Activated naive CD8-positive, alpha-beta T cell treated with anti-CD3 and anti-CD28 coated beads for 36 hours (primary cell): ENCODE results near the gene TOPBP1. TPM values are rescaled to one million over a fixed set of nuclear protein-coding genes. Genes with fewer than 3 reads are reported as not detected.
A peak's percentile ranks its signal among the peaks of the same experiment; 100 is the strongest.

ENCODE experiments used
- DNase-seq: peaks from one replicate; pipeline ENCODE4 v3.0.0; 2021
- H3K27ac Mint-ChIP-seq: one replicate; pipeline ENCODE4 v1.8.0; 2022; ENCODE audit warnings: mild to moderate bottlenecking, moderate library complexity, mixed read lengths
- H3K27me3 Mint-ChIP-seq: one replicate; pipeline ENCODE4 v1.8.0; 2022; ENCODE audit warnings: mild to moderate bottlenecking, mixed read lengths
- H3K36me3 Mint-ChIP-seq: one replicate; pipeline ENCODE4 v1.8.0; 2021; ENCODE audit warnings: mild to moderate bottlenecking, mixed read lengths
- H3K4me1 Mint-ChIP-seq: one replicate; pipeline ENCODE4 v1.8.0; 2021; ENCODE audit warnings: mixed read lengths
- H3K4me3 Mint-ChIP-seq: one replicate; pipeline ENCODE4 v1.8.0; 2022; ENCODE audit warnings: mild to moderate bottlenecking, moderate library complexity, mixed read lengths
- H3K9me3 Mint-ChIP-seq: one replicate; pipeline ENCODE4 v1.8.0; 2022; ENCODE audit warnings: mixed read lengths
- total RNA-seq, 2 experiments: library from RNA; stranded (reverse); gene quantifications; one replicate each; pipeline ENCODE4 v1.2.3, GENCODE V29; 2021

The TOPBP1 gene
- 10 to 100 TPM; 82.3 to 84.4 TPM for total RNA-seq

DNA sequence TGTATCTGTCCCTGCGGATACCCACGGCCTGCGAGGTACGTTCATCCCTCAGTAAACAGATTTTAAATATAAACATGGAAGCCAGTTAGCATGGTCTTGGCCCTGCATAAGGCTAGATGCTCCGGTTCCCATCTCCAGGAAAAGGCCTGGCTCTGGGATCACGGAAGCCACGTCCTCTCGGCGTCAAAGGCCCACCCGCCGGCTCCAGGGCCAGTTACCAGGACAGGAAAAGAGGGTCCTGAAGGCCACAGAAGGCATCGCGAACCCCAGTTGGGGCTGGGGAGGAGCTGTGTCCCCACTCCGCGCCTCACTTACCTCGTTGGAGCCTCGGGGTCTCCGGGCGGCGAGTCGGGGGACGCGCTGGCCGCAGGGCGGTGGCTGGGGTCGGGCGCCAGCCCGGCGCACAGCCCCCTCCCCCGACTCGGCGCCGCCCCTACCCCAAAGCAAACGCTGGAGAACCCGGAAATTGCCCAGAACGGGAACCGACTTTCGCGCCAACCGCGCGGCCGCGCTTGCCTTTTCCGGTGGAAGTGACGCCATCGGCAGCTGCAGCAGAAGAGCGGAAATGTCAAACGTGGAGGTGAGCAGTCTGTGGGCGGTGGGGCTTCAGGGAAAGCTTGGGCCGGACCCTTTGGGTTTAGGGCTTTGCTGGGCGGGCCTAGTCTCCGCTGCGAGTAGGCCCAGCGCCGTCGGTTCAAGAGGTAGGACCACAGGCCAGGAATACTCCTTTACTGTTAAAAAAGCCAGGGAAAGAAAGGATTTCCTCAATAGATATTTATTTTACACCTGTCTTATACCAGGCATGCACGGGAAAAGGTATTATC is at the start of gene TOPBP1:
TSS of gene TOPBP1 (minus strand) at position 488 of the 824 bp plus-strand sequence. CDS start 814 bp downstream, outside the sequence.
- peaks cover 30% of the 10 kb centered on the region for H3K4me1 Mint-ChIP-seq
- peaks cover 30% of the 10 kb centered on the region for H3K36me3 Mint-ChIP-seq
- H3K27ac Mint-ChIP-seq = peak within 1 kb of the TSS; percentile 99
- H3K4me3 Mint-ChIP-seq = peak within 1 kb of the TSS; percentile 98
- no peaks in the 10 kb centered on the region for H3K9me3 Mint-ChIP-seq
- DNase-seq = peak; percentile 89
- H3K27me3 Mint-ChIP-seq = no peaks in the 10 kb centered on the region

- Mint-ChIP-seq H3K4me1 (no peaks in the 10 kb centered on the region), H3K27ac (no peak overlapping the region), H3K9me3 (no peaks in the 10 kb centered on the region), H3K36me3 (no peaks in the 10 kb centered on the region), H3K4me3 (no peak overlapping the region), H3K27me3 (no peaks in the 10 kb centered on the region)
- DNase-seq = no peak
Measured at GRCh38 chr3:133711013-133711412, 49.3 kb upstream of the TOPBP1 start.

GRCh38 chr3:133709139-133709750 is 47.5 kb upstream of the TOPBP1 start:
- no peak overlapping the region for H3K4me3 Mint-ChIP-seq
- no peaks in the 10 kb centered on the region for H3K9me3 Mint-ChIP-seq
- H3K27ac Mint-ChIP-seq = no peak overlapping the region
- no peaks in the 10 kb centered on the region for H3K4me1 Mint-ChIP-seq
- no peaks in the 10 kb centered on the region for H3K36me3 Mint-ChIP-seq
- H3K27me3 Mint-ChIP-seq = no peaks in the 10 kb centered on the region
- no peak for DNase-seq

DNA sequence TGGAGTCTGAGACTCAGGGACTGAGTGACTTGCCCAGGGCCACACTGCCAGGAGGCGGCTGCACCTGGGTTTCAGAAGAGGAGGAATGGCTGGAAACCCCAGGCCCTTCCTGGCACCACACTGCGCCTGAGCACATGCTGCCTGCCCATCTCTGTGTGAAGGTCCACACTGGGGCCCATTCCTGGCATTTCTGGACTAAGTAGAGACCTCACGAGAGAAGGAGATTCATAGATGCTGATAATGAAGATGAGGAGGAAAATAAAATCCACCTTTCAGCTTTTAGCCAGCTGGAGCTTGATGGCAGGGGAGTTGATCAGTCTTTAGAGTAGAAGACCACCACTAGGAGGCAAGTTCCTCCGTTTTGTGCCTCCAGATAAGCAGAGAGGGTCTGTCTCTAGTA is 44.3 kb upstream of the TOPBP1 start:
- no peaks in the 10 kb centered on the region for H3K9me3 Mint-ChIP-seq
- no peak overlapping the region for H3K4me3 Mint-ChIP-seq
- H3K4me1 Mint-ChIP-seq = no peaks in the 10 kb centered on the region
- no peak overlapping the region for H3K27ac Mint-ChIP-seq
- no peaks in the 10 kb centered on the region for H3K36me3 Mint-ChIP-seq
- no peaks in the 10 kb centered on the region for H3K27me3 Mint-ChIP-seq
- no peak for DNase-seq

DNA sequence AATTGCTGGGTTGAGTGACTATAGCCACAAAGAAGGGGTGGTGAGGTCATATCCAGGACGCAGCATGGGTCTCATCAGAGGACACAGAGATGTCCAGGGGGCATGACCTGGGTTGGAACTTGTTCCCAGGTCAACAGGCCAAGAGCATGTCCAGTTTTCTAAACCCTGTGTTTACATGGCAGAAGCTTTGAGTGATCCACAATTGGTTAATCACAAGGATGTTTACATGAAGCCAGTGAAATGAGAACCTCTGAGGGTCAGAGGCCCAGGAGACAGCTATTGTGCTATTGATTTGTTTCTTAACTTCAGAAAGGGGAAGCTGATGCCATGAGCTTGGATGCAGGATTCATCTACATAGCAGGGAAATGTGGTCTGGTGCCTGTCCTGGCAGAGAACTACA is 42.2 kb upstream of the TOPBP1 start:
- H3K36me3 Mint-ChIP-seq = no peaks in the 10 kb centered on the region
- no peaks in the 10 kb centered on the region for H3K27me3 Mint-ChIP-seq
- DNase-seq = no peak
- no peak overlapping the region for H3K27ac Mint-ChIP-seq
- no peaks in the 10 kb centered on the region for H3K4me1 Mint-ChIP-seq
- H3K9me3 Mint-ChIP-seq = no peaks in the 10 kb centered on the region
- H3K4me3 Mint-ChIP-seq = no peak overlapping the region

DNA sequence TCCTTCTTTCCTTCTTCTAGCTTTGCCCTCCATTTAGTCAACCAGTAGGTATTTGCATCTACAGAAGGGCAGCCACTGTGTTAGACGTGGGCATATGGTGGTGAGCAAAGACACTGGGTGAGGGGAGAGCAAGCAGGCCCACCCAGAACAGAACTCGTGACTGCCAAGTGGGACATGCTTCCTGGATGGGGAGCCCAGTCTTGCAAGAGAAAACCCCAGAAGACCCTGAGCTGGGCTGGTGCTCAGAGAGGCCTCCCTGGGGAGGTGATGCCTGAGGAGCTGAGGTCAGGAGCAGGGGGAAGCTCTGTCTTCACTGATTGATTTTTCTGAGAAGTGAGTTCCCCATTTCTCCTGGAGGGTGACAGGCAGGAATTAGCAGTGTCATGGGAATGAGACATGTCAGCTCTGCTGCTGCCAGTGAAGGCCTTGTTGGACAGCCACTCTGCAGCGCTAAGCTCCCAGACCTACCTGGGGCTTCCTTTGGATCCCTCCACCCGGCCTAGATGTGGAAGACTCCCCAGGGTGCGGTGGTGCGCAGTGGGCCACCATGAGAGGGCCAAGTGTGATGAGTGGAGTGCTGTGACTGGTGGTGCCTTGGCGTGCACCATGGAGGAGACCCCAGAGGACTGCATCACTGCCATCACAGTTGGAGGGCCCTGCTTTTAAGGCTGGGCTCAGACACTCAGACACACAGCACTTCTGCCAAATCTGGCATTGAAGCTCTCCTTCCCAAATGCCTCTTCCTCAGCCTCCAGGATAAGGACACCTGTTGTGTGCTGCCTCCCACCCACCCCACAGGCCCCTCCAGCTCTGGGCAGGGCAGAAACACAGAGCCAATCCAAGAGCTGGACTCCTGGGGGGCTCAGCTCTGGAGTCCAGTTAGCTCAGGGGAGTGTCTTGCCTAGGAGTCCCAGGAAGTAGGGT is 40.0 kb upstream of the TOPBP1 start:
- no peak for DNase-seq
- H3K27ac Mint-ChIP-seq = no peak overlapping the region
- no peaks in the 10 kb centered on the region for H3K4me1 Mint-ChIP-seq
- no peaks in the 10 kb centered on the region for H3K36me3 Mint-ChIP-seq
- no peak overlapping the region for H3K4me3 Mint-ChIP-seq
- no peaks in the 10 kb centered on the region for H3K27me3 Mint-ChIP-seq
- H3K9me3 Mint-ChIP-seq = no peaks in the 10 kb centered on the region

- Mint-ChIP-seq H3K27ac (no peak overlapping the region), H3K4me3 (no peak overlapping the region), H3K4me1 (no peaks in the 10 kb centered on the region), H3K36me3 (no peaks in the 10 kb centered on the region), H3K9me3 (no peaks in the 10 kb centered on the region), H3K27me3 (no peaks in the 10 kb centered on the region)
- no peak for DNase-seq
Measured at GRCh38 chr3:133700351-133700750, 38.6 kb upstream of the TOPBP1 start.

- no peak overlapping the region for H3K4me3 Mint-ChIP-seq
- no peak for DNase-seq
- no peaks in the 10 kb centered on the region for H3K4me1 Mint-ChIP-seq
- H3K27ac Mint-ChIP-seq = no peak overlapping the region
- H3K9me3 Mint-ChIP-seq = no peaks in the 10 kb centered on the region
- no peaks in the 10 kb centered on the region for H3K27me3 Mint-ChIP-seq
- no peaks in the 10 kb centered on the region for H3K36me3 Mint-ChIP-seq
Measured at GRCh38 chr3:133699903-133700302, 38.2 kb upstream of the TOPBP1 start.

DNA sequence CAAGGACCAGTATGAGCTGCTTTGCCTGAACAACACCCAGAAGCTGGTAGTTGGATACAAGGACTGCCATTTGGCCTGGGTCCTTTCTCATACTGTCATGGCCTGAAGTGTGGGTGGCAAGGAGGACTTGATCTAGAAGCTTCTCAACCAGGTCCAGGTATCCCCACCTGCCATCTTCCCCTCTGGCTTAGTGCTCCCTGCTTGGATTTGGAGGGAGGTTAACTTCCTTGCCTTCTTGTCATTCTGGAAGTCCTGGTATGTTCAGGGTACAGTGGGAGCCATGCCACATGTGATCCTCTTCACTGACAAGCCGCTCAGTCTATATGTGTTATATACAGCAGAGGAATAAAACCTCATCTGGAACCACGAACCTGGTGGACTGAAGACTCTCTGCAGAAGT is 37.7 kb upstream of the TOPBP1 start:
- no peak for DNase-seq
- Mint-ChIP-seq H3K9me3 (no peaks in the 10 kb centered on the region), H3K27ac (no peak overlapping the region), H3K4me3 (no peak overlapping the region), H3K4me1 (no peaks in the 10 kb centered on the region), H3K36me3 (no peaks in the 10 kb centered on the region), H3K27me3 (no peaks in the 10 kb centered on the region)

DNA sequence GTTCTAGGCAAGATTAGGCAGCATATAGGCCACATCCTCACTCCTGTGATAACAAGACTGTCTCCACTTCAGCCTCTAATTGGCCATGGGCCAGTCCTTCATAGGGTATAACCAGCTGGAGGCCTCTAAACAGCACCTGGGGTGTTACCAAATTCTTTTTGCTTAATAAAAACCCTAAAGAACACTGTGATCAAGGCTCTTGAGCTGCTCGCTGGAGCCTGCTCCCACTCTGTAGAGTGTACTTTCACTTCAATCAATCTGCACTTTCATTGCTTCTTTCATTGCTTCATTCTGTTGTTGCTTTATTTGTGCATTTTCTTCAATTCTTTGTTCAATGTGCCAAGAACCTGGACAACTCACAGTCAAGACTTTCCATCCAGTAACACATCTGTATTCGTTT is 36.2 kb upstream of the TOPBP1 start:
- Mint-ChIP-seq H3K27ac (no peak overlapping the region), H3K27me3 (no peaks in the 10 kb centered on the region), H3K4me3 (no peak overlapping the region), H3K4me1 (no peaks in the 10 kb centered on the region), H3K36me3 (no peaks in the 10 kb centered on the region), H3K9me3 (no peaks in the 10 kb centered on the region)
- no peak for DNase-seq

GRCh38 chr3:133695560-133696171 is 33.9 kb upstream of the TOPBP1 start:
- Mint-ChIP-seq H3K36me3 (no peaks in the 10 kb centered on the region), H3K4me1 (no peaks in the 10 kb centered on the region), H3K27ac (no peak overlapping the region), H3K9me3 (no peaks in the 10 kb centered on the region), H3K4me3 (no peak overlapping the region), H3K27me3 (no peaks in the 10 kb centered on the region)
- no peak for DNase-seq

DNA sequence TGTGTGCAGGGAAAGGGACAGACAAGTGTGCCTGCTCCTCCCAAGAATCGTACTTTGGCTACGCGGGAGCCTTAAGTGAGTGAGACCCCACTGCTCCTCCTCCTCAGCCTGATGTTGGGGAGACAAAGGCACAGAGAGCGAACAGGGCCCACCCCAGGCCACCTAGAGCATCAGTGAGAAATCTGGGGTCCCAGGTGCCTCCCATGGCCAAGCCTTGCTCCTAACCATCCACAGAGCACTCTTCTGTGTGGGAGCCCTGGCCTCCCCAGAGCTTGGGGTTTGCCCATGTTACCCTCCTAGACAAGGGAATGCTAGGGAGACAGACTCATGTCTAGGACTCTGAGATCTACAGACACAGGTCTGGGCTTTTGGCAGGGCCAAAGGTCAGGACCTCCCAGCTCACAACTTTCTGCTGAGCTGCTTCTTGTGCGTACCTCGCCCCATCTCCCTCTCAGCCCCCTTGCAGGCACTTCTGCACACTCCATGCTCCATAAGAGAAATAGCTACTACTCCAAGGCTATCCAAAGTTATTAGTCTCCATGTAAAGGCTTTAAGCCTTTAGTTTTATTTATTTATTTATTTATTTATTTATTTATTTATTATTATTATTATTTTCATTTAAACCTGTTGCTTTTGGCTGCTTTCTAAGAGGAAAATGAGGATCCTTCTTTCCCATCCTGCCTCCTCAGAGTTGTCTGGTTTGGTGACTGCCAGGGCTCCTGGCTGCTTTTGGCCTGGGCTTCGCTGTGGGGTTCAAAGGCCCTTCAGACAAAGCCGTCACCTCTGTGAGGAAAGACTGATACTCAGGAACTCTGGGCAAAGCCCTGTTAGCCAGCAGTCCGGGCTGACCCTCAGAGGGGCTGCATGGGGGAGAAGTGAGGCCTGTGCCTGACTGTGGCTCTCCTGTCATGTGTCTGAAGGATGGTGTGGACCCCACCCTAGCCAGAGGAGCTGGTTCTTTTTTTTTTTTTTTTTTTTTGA is 32.8 kb upstream of the TOPBP1 start:
- Mint-ChIP-seq H3K9me3 (no peaks in the 10 kb centered on the region), H3K27me3 (no peaks in the 10 kb centered on the region), H3K4me3 (no peak overlapping the region), H3K27ac (no peak overlapping the region), H3K36me3 (no peaks in the 10 kb centered on the region), H3K4me1 (no peaks in the 10 kb centered on the region)
- DNase-seq = no peak

- Mint-ChIP-seq H3K4me3 (no peak overlapping the region), H3K27me3 (no peaks in the 10 kb centered on the region), H3K36me3 (no peaks in the 10 kb centered on the region), H3K4me1 (no peaks in the 10 kb centered on the region), H3K27ac (no peak overlapping the region), H3K9me3 (no peaks in the 10 kb centered on the region)
- DNase-seq = no peak
Measured at GRCh38 chr3:133693821-133694220, 32.1 kb upstream of the TOPBP1 start.

GRCh38 chr3:133692759-133693158 is 31.0 kb upstream of the TOPBP1 start:
- no peaks in the 10 kb centered on the region for H3K36me3 Mint-ChIP-seq

More at GRCh38 chr3:133692759-133693158, 31.0 kb upstream of the TOPBP1 start:
- Mint-ChIP-seq H3K4me3 (no peak overlapping the region), H3K27ac (no peak overlapping the region), H3K4me1 (no peaks in the 10 kb centered on the region), H3K27me3 (no peaks in the 10 kb centered on the region), H3K9me3 (no peaks in the 10 kb centered on the region)
- no peak for DNase-seq
